ENCODE results near the gene SIPA1. TPM values are rescaled to one million over a fixed set of nuclear protein-coding genes. Genes with fewer than 3 reads are reported as not detected.
A peak's percentile ranks its signal among the peaks of the same experiment; 100 is the strongest.

SIPA1 gene
- total and polyA plus RNA-seq, 4 donors, result 15.4 to 34.9 (median 22.8) TPM

- WGBS, result 98% methylated on average over 14 of the region's 14 CpGs
- Histone ChIP-seq H3K4me3 (ENCODE audit: low read depth in 1 of 3, low read length in 3 of 3) (no peak overlapping the region), H3K27ac (ENCODE audit: low read depth in 1 of 2, low read length in 2 of 2) (no peak overlapping the region), H3K36me3 (ENCODE audit: control insufficient read depth in 4 of 4, insufficient read depth in 3 of 4, low read depth in 1 of 4, low read length in 3 of 4) (peaks cover 17 to 70% (median 21%) of the 10 kb centered on the region in 4 donors), H3K4me1 (ENCODE audit: control insufficient read depth in 4 of 4, insufficient read depth in 4 of 4, low read length in 3 of 4) (peaks cover 0 to 16% (median 9%) of the 10 kb centered on the region in 4 donors), H3K27me3 (ENCODE audit: control insufficient read depth in 4 of 4, insufficient read depth in 4 of 4, low read length in 3 of 4) (no peaks in the 10 kb centered on the region), H3K9me3 (ENCODE audit: control insufficient read depth in 4 of 4, low read length in 3 of 4) (no peaks in the 10 kb centered on the region), H3K9ac (ENCODE audit: low read depth in 1 of 2, low read length in 2 of 2) (no peak overlapping the region)
- no peak for TF ChIP-seq TAF1 (conservative IDR thresholded peaks at IDR 0.05)
- TF ChIP-seq ATF3 (IDR thresholded peaks at IDR 0.05), result no peak
- TF ChIP-seq JUND (IDR thresholded peaks at IDR 0.05), result no peak
- no peak for TF ChIP-seq SP1 (IDR thresholded peaks at IDR 0.05)
- no peak for TF ChIP-seq NR2F2 (IDR thresholded peaks at IDR 0.05)
- no peak for DNase-seq (ENCODE audit: low spot score)
Measured at GRCh38 chr11:65629579-65629978, 8.3 kb upstream of the SIPA1 start.

- H3K27ac ChIP-seq (ENCODE audit: low read depth in 1 of 2, low read length in 2 of 2), result no peak overlapping the region
- H3K9me3 ChIP-seq (ENCODE audit: control insufficient read depth in 4 of 4, low read length in 3 of 4), result no peaks in the 10 kb centered on the region
- no peak overlapping the region for H3K9ac ChIP-seq (ENCODE audit: low read depth in 1 of 2, low read length in 2 of 2)
- WGBS, result 92% methylated on average over 11 of the region's 11 CpGs
- no peak for DNase-seq (ENCODE audit: low spot score)
- no peak for TF ChIP-seq JUND (IDR thresholded peaks at IDR 0.05)
- TF ChIP-seq TAF1 (conservative IDR thresholded peaks at IDR 0.05), result no peak
- TF ChIP-seq ATF3 (IDR thresholded peaks at IDR 0.05), result no peak
- no peak for TF ChIP-seq FOXA2 (IDR thresholded peaks at IDR 0.05)
- no peak for TF ChIP-seq ZBTB33 (IDR thresholded peaks at IDR 0.05)
- TF ChIP-seq SP1 (IDR thresholded peaks at IDR 0.05), result no peak
- TF ChIP-seq EGR1 (IDR thresholded peaks at IDR 0.05; ENCODE audit: low read depth in 2 of 2), result no peak
- TF ChIP-seq REST (IDR thresholded peaks at IDR 0.05), result no peak
- H3K27me3 ChIP-seq (ENCODE audit: control insufficient read depth in 4 of 4, insufficient read depth in 4 of 4, low read length in 3 of 4), result no peaks in the 10 kb centered on the region
- no peak overlapping the region for H3K4me3 ChIP-seq (ENCODE audit: low read depth in 1 of 3, low read length in 3 of 3)
- peaks cover 17 to 70% (median 20%) of the 10 kb centered on the region in 4 donors for H3K36me3 ChIP-seq (ENCODE audit: control insufficient read depth in 4 of 4, insufficient read depth in 3 of 4, low read depth in 1 of 4, low read length in 3 of 4)
- peaks cover 0 to 16% (median 9%) of the 10 kb centered on the region in 4 donors for H3K4me1 ChIP-seq (ENCODE audit: control insufficient read depth in 4 of 4, insufficient read depth in 4 of 4, low read length in 3 of 4)
Measured at GRCh38 chr11:65630215-65630614, 7.7 kb upstream of the SIPA1 start.

- peak overlapping the region; percentile 12 to 32 for H3K27ac ChIP-seq (ENCODE audit: low read depth in 1 of 2, low read length in 2 of 2)
- H3K4me1 ChIP-seq (ENCODE audit: control insufficient read depth in 4 of 4, insufficient read depth in 4 of 4, low read length in 3 of 4), result peaks cover 3 to 35% (median 24%) of the 10 kb centered on the region in 4 donors
- H3K4me3 ChIP-seq (ENCODE audit: low read depth in 1 of 3, low read length in 3 of 3), result no peak overlapping the region
- DNase-seq (ENCODE audit: low spot score), result no peak
- 52% methylated on average over 20 of the region's 20 CpGs for WGBS
- H3K27me3 ChIP-seq (ENCODE audit: control insufficient read depth in 4 of 4, insufficient read depth in 4 of 4, low read length in 3 of 4), result no peaks in the 10 kb centered on the region
- TF ChIP-seq RXRA (IDR thresholded peaks at IDR 0.05), result peak; percentile 73 to 75
- no peak for TF ChIP-seq GABPA (IDR thresholded peaks at IDR 0.05 in 1 of 2, conservative IDR thresholded peaks at IDR 0.05 in 1 of 2)
- peak; percentile 35 to 48 for TF ChIP-seq HNF4A (conservative IDR thresholded peaks at IDR 0.05)
- TF ChIP-seq SP1 (IDR thresholded peaks at IDR 0.05), result peak; percentile 43
- TF ChIP-seq EGR1 (IDR thresholded peaks at IDR 0.05; ENCODE audit: low read depth in 2 of 2), result no peak
- TF ChIP-seq MAX (IDR thresholded peaks at IDR 0.05), result no peak
- TF ChIP-seq JUND (IDR thresholded peaks at IDR 0.05), result no peak
- no peak for TF ChIP-seq CTCF (IDR thresholded peaks at IDR 0.05; ENCODE audit: low read depth, low read length, missing input control)
- H3K36me3 ChIP-seq (ENCODE audit: control insufficient read depth in 4 of 4, insufficient read depth in 3 of 4, low read depth in 1 of 4, low read length in 3 of 4), result peaks cover 18 to 51% (median 26%) of the 10 kb centered on the region in 4 donors
- H3K9ac ChIP-seq (ENCODE audit: low read depth in 1 of 2, low read length in 2 of 2), result no peak overlapping the region
- no peaks in the 10 kb centered on the region for H3K9me3 ChIP-seq (ENCODE audit: control insufficient read depth in 4 of 4, low read length in 3 of 4)
Measured at GRCh38 chr11:65633390-65634108, 4.4 kb upstream of the SIPA1 start.

All from liver (tissue), 9 donors.